Right lobe of liver (tissue), 4 donors: ENCODE data around the gene LAD1.

ENCODE experiments used
- POLR2A ChIP-seq: fragments of 450-650 bp; IDR thresholded peaks from one replicate; pipeline ENCODE4 v1.6.1; 2017; ENCODE audit warnings: antibody characterized with exemption, mild to moderate bottlenecking
- TF ChIP-seq, protein P1 (sequence below), 4 donors: fragments of 200-600 bp in 3 of 4; fragments of 450-650 bp in 1 of 4; IDR thresholded peaks; one replicate each; pipeline versions ENCODE4 v1.5.1 to v1.8.0; 2016 to 2022; ENCODE audit warnings: antibody characterized with exemption in 4 of 4, mild to moderate bottlenecking in 2 of 4
- donor health status: DM: no; HTN: no; CAD: no.
- donor health status: DM: no; HTN: no; CAD: no.
- donor health status: DM: no; HTN: yes; CAD: no.

DNA sequence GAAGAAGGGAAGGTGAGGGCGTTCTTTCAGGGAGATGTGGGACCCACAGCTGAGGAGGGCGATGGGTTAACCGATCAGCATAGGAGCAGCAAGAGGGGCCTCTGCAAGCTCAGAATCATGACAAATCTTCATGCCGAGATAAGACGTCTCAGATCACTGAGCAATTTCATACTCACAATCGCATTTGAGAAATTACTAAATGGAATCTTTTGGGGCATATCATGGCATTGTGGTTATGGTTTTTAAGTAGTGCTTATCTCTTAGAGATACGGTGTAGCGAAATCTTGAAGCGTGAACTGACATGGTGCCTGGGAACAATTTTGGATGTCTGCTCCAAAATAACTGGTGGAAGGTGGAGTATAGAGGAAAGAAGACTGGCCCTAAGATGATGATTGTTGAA lies 27.8 kb downstream of the LAD1 start:
- TF ChIP-seq, protein P1, sequence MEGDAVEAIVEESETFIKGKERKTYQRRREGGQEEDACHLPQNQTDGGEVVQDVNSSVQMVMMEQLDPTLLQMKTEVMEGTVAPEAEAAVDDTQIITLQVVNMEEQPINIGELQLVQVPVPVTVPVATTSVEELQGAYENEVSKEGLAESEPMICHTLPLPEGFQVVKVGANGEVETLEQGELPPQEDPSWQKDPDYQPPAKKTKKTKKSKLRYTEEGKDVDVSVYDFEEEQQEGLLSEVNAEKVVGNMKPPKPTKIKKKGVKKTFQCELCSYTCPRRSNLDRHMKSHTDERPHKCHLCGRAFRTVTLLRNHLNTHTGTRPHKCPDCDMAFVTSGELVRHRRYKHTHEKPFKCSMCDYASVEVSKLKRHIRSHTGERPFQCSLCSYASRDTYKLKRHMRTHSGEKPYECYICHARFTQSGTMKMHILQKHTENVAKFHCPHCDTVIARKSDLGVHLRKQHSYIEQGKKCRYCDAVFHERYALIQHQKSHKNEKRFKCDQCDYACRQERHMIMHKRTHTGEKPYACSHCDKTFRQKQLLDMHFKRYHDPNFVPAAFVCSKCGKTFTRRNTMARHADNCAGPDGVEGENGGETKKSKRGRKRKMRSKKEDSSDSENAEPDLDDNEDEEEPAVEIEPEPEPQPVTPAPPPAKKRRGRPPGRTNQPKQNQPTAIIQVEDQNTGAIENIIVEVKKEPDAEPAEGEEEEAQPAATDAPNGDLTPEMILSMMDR (IDR thresholded peaks at IDR 0.05): no peak
- TF ChIP-seq POLR2A: no peak
